Middle frontal gyrus (tissue), 1 donor: ENCODE results near the gene CFAP221.

Experiments
- DNase-seq: peaks from one replicate; pipeline ENCODE4 v3.0.0-alpha.2; 2015; ENCODE audit warnings: low spot score; ENCODE audit errors: extremely low spot score

Gene CFAP221

DNA sequence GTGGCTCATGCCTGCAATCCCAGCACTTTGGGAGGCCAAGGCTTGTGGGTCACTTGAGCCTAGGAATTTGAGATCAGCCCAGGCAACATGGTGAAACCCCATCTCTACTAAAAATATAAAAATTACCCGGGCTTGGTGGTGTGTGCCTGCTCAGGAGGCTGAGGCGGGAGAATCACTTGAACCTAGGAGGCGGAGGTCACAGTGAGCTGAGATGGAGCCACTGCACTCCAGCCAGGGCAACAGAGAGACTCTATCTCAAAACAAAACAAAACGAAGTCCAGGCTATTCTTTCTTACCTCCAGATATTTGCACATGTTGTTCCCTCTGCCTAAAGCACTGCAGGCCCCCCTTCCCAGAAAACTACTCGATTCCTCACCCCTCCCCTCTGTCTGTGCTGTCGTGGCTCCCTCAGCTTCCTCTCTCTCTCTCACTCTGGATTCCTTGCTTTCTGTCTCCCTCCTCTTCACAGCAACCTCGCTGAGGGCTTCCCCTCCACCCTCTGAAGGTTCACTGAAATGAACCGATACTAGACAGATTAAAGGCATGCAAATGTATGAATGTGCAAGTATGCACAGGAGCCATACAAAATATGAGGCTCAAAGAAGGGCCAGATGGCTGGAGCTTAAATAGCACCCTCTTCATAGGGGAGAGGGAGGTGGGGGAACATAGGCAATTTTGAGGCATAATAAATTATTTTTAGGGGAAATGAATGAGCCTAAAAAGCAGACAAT, 153.2 kb downstream of the CFAP221 start:
- DNase-seq, result no peak

- no peak for DNase-seq
Measured at GRCh38 chr2:119698246-119698645, 154.0 kb downstream of the CFAP221 start.

DNA sequence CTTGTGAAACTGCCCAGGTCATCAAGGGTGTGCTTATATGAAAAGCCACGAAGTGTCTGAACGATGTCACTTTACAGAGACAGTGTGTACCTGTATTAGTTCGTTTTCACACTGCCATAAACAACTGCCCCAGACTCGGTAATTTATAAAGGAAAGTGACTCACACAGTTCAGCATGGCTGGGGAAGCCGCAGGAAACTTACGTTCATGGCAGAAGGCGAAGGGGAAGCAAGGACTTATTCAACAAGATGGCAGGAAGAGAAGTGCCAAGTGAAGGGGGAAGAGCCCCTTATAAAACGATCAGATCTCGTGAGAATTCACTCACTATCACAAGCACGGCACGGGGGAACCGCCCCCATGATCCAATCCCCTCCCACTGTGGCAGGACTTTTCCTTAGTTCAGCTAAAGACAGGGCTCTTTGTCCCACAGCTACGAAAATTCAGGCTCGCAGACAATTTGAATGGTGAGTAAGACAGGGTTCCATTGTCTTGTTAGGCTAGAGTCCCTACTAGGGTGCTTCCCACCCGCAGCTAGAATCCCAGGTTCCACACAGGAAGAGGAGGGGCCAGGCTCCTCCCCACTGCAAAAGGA, 154.9 kb downstream of the CFAP221 start:
- no peak for DNase-seq

- no peak for DNase-seq
Measured at GRCh38 chr2:119700866-119701265, 156.6 kb downstream of the CFAP221 start.

DNA sequence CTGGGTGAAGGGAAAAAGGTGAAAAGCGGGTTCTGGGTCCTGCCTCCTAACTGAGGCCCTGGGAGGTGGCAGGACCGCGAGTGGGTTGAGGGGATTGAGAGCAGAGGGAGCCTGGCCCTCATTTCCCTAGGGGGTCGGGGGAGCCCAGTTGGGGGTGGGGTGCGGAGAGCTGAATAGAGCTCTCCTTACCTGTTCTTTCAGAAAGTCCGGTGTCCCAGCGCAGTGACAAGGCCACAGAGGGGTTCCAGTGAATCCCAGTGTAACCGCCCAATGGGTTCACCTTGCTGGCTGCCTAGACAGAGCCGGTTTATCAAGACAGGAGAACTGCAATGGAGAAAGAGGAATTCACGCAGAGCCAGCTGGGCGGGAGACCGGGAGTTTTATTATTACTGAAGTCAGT, 157.1 kb downstream of the CFAP221 start:
- no peak for DNase-seq

GRCh38 chr2:119702203-119702917, 158.1 kb downstream of the CFAP221 start:
- DNase-seq, result no peak

- no peak for DNase-seq
Measured at GRCh38 chr2:119702918-119703401, 158.7 kb downstream of the CFAP221 start.

DNA sequence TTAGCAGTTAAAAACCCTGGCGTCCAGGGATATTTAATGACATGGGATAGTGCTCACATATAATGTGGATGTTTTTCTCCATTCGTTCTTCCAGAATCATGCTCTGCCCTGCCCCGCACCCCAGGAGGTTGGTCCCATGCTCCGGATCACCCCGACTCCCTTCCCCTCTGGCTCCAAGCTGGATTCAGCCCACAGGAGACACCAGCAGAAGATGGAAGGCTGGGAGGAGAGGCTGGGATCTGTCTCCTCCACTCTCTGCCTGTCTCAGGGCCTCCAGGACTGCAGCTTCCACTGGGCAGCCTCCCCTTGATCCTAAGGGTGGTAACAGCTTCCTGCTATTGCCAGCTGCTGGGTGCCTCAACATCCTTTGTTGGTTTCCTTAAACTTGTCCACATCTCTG, 159.3 kb downstream of the CFAP221 start:
- no peak for DNase-seq

DNA sequence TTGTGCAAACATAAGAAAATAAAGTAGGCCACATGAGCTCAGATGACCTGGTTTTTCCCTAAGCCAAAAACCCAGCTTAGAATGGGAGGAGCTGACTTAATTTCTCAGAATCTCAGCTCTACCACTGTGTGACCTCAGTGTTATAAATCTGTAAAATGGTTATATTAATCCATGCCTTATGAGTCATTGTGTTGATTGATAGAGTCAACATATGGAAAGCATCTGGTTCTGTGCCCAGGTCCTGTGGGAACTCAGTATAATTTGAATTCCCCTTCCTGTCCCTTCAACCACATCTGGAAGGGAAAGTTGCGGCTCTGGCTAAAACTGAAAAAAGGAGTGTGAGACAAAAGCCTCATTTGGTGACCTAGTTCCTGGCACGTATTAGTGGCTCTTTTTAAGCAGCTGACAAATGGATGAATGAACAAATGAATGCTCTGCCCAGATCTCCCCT, 160.4 kb downstream of the CFAP221 start:
- no peak for DNase-seq

DNA sequence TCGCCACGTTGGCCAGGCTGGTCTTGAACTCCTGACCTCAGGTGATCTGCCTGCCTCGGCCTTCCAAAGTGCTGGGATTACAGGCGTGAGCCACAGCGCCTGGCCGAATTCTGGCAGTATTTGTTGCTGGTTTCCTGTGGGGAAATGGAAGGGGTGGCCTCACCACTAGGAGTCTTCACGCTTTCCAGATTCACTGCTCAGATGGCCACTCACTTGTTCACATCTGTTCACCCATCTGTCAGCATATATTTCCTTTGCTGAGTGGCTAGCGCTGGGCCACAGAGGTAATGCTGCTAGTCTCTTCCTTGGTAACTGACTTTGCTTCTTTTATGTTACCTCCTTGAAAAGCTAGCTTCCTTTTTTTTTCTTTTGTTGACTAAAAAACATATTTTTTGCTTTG, 162.0 kb downstream of the CFAP221 start:
- DNase-seq, result no peak
